ENCODE results near the gene SLC25A39. TPM values are rescaled to one million over a fixed set of nuclear protein-coding genes. Genes with fewer than 3 reads are reported as not detected.
A peak's percentile ranks its signal among the peaks of the same experiment; 100 is the strongest.

SLC25A39 gene
- total and polyA plus RNA-seq, 9 of the 15 experiments (the other 6 are each of a cell fraction or from before 2014, with no cell fraction given), result 4.8 to 267 (median 140) TPM

- TF ChIP-seq ELF4 (CRISPR knock-in tag; IDR thresholded peaks at IDR 0.05) (peak; percentile 32; the same call in 1 of the 2 replicates), ZFP36 (IDR thresholded peaks at IDR 0.05; ENCODE audit: low read depth, low read length, partially characterized antibody) (peak; percentile 78), GATAD2B (IDR thresholded peaks at IDR 0.05; ENCODE audit: borderline replicate concordance) (no peak), TARDBP (IDR thresholded peaks at IDR 0.05) (0 out of 2 replicates have a peak, but pooled peaks have one; percentile 22), MLLT1 (IDR thresholded peaks at IDR 0.05) (0 out of 4 replicates have a peak, but pooled peaks of 1 of the 2 experiments have one; percentile 52), BACH1 (tag; IDR thresholded peaks at IDR 0.05) (0 out of 2 replicates have a peak, but pooled peaks have one; percentile 35), KDM4B (IDR thresholded peaks at IDR 0.05; ENCODE audit: borderline replicate concordance in 2 of 2, low read depth in 1 of 2) (0 out of 4 replicates have a peak, but pooled peaks of 1 of the 2 experiments have one; percentile 18), ADNP (tag; IDR thresholded peaks at IDR 0.05) (peak; percentile 59; the same call in 1 of the 2 replicates), MTF1 (CRISPR knock-in tag; IDR thresholded peaks at IDR 0.05; ENCODE audit: borderline replicate concordance) (no peak), SMAD4 (CRISPR knock-in tag; conservative IDR thresholded peaks at IDR 0.05) (peak; percentile 95)
These were observed 44.8 kb downstream of the SLC25A39 start (continued) for GRCh38 chr17:44279666-44280391.
